IMR-90 (cell line): ENCODE data around the gene NOD1. TPM values are rescaled to one million over a fixed set of nuclear protein-coding genes. Genes with fewer than 3 reads are reported as not detected.

Source experiments
- BHLHE40 ChIP-seq: fragments of 150-350 bp; IDR thresholded peaks from 2 replicates; pipeline ENCODE4 v1.6.1; 2016; ENCODE audit warnings: mild to moderate bottlenecking, low read depth, low read length
- CHD1 ChIP-seq: IDR thresholded peaks from 2 replicates; pipeline ENCODE4 v1.6.1; 2012; ENCODE audit warnings: low read depth, low read length, improper control_type of control experiment
- MXI1 ChIP-seq: IDR thresholded peaks from 2 replicates; pipeline ENCODE4 v1.6.1; 2012; ENCODE audit warnings: low read depth, mild to moderate bottlenecking, low read length, moderate library complexity, borderline replicate concordance
- RAD21 ChIP-seq: IDR thresholded peaks from 2 replicates; pipeline ENCODE4 v1.6.1; 2012; ENCODE audit warnings: low read length, improper control_type of control experiment
- RFX5 ChIP-seq: IDR thresholded peaks from 2 replicates; pipeline ENCODE4 v1.8.0; 2012; ENCODE audit warnings: low read depth, mild to moderate bottlenecking, low read length, moderate library complexity
- polyA plus RNA-seq, 3 experiments: library from polyadenylated mRNA; depleted of rRNA; stranded (reverse); fragments of >200 nt; gene quantifications; 2 replicates each; pipeline ENCODE4 v1.2.3, GENCODE V29; 2012; ENCODE audit warnings: low replicate concordance in 1 of 3
- total RNA-seq: library from RNA; depleted of rRNA; stranded (reverse); fragments of >200 nt; gene quantifications from 2 replicates; pipeline ENCODE4 v1.2.3, GENCODE V29; 2012
- TF ChIP-seq, protein P1 (sequence below): fragments of 150-350 bp; IDR thresholded peaks from 2 replicates; pipeline ENCODE4 v1.6.1; 2016; ENCODE audit warnings: low read depth, mild to moderate bottlenecking, low read length, moderate library complexity, borderline replicate concordance

NOD1 gene
- total and polyA plus RNA-seq, 2 of the 4 experiments (the other 2 are of a cell fraction): 1.8 to 3.0 TPM

DNA sequence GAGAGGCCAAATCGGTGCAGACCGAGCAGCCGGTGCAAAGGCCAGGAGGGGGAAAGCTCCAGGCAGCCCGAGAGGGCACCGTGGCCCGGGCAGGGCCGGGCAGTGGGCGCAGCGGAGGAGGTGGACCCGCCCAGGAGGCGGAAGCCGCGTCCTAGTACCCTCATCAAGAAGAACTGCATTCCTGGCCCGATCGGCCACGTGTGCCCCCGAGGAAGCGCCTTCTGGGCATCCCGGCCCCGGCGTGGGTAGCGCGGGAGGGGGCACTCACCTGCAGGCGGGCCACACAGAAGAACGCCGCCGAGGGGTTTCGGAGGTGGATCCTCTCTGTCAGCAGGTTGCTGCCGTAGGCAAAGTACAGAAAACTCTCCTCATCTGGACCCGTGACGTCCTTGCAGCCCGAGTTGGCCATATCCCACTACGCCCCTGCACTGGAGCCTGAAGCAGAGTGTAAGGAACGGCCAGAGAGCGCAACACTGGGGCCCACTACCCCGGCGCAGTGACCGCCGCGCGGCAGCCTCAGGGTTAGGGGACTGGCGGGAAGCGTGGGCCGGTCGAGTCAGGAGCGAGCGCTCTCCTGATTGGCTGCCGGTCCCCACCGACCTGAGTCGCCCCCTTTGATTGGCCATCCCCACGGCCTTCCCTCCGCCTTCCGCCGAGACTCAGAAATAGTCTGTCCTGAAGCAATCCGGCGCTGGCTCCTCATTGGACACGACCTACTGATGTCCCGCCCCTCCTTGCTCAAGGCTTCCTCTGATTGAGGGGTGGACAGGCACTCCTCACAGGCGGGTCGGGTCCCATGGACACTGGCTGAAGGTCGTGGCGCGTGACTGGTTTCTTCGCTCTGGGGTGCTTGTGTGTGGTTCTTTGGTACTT is 26.0 kb upstream of the NOD1 start, which contains the start of gene GGCT (continued):
- TF ChIP-seq, protein P1, sequence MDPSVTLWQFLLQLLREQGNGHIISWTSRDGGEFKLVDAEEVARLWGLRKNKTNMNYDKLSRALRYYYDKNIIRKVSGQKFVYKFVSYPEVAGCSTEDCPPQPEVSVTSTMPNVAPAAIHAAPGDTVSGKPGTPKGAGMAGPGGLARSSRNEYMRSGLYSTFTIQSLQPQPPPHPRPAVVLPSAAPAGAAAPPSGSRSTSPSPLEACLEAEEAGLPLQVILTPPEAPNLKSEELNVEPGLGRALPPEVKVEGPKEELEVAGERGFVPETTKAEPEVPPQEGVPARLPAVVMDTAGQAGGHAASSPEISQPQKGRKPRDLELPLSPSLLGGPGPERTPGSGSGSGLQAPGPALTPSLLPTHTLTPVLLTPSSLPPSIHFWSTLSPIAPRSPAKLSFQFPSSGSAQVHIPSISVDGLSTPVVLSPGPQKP: no peak
- 0 out of 2 replicates have a peak, but pooled peaks have one; percentile 10 for TF ChIP-seq RAD21
- TF ChIP-seq RFX5: no peak
- no peak for TF ChIP-seq BHLHE40
- TF ChIP-seq CHD1: no peak
- TF ChIP-seq MXI1: no peak
